HEK293T (cell line): ENCODE measurements around the gene BPIFA2.

ENCODE experiments used
- CTCF ChIA-PET: fragments of 350-600 bp; formaldehyde crosslinking; extraction: SDS; loops from one replicate; lab custom pipeline; 2021; ENCODE audit warnings: antibody characterized with exemption, inconsistent platforms; lab: Yijun Ruan, JAX
- POLR2A ChIA-PET: fragments of 350-600 bp; formaldehyde crosslinking; extraction: SDS; loops from one replicate; lab custom pipeline; 2020; ENCODE audit warnings: antibody characterized with exemption, inconsistent platforms; lab: Yijun Ruan, JAX
- DNase-seq: peaks from one replicate; pipeline ENCODE4 v3.0.0; 2012; ENCODE audit warnings: mixed read lengths; ENCODE audit errors: extremely low spot score
- ARNT ChIP-seq: fragments of 450-650 bp; IDR thresholded peaks from 2 replicates; pipeline ENCODE4 v1.6.1; 2017; ENCODE audit warnings: mild to moderate bottlenecking
- BHLHE40 ChIP-seq: fragments of 450-650 bp; IDR thresholded peaks from 2 replicates; pipeline ENCODE4 v1.6.1; 2016; ENCODE audit warnings: mild to moderate bottlenecking, moderate library complexity, borderline replicate concordance
- CTBP1 ChIP-seq: fragments of 450-650 bp; IDR thresholded peaks from 2 replicates; pipeline ENCODE4 v1.6.1; 2016; ENCODE audit warnings: borderline replicate concordance
- ELF4 ChIP-seq: fragments of 450-650 bp; IDR thresholded peaks from 2 replicates; pipeline ENCODE4 v1.6.1; 2017; ENCODE audit warnings: antibody characterized with exemption
- FOXA1 ChIP-seq: fragments of 450-650 bp; IDR thresholded peaks from 2 replicates; pipeline ENCODE4 v1.6.1; 2016; ENCODE audit warnings: mild to moderate bottlenecking
- FOXK2 ChIP-seq: fragments of 450-650 bp; IDR thresholded peaks from 2 replicates; pipeline ENCODE4 v1.6.1; 2016; ENCODE audit warnings: mild to moderate bottlenecking
- FOXM1 ChIP-seq: fragments of 450-650 bp; IDR thresholded peaks from 2 replicates; pipeline ENCODE4 v1.6.1; 2017; ENCODE audit warnings: mild to moderate bottlenecking, borderline replicate concordance
- HDGF ChIP-seq: fragments of 450-650 bp; IDR thresholded peaks from 2 replicates; pipeline ENCODE4 v1.6.1; 2017; ENCODE audit warnings: antibody characterized with exemption, borderline replicate concordance
- L3MBTL2 ChIP-seq: fragments of 450-650 bp; conservative IDR thresholded peaks from 2 replicates; pipeline ENCODE4 v1.6.1; 2016; ENCODE audit warnings: mild to moderate bottlenecking
- LEF1 ChIP-seq: fragments of 450-650 bp; IDR thresholded peaks from 2 replicates; pipeline ENCODE4 v1.6.1; 2017; ENCODE audit warnings: mild to moderate bottlenecking, borderline replicate concordance
- NFRKB ChIP-seq: fragments of 450-650 bp; IDR thresholded peaks from 2 replicates; pipeline ENCODE4 v1.6.1; 2016; ENCODE audit warnings: mild to moderate bottlenecking, moderate library complexity
- SP1 ChIP-seq: fragments of 450-650 bp; IDR thresholded peaks from 2 replicates; pipeline ENCODE4 v1.6.1; 2017
- SUZ12 ChIP-seq: fragments of 450-650 bp; IDR thresholded peaks from 2 replicates; pipeline ENCODE4 v1.6.1; 2016; ENCODE audit warnings: mild to moderate bottlenecking
- TARDBP ChIP-seq: fragments of 450-650 bp; IDR thresholded peaks from 2 replicates; pipeline ENCODE4 v1.6.1; 2016
- ZNF384 ChIP-seq: fragments of 450-650 bp; IDR thresholded peaks from 2 replicates; pipeline ENCODE4 v1.6.1; 2016
- TF ChIP-seq, protein P1 (sequence below): fragments of 450-650 bp; IDR thresholded peaks from 2 replicates; pipeline ENCODE4 v1.6.1; 2016

Gene BPIFA2

DNA sequence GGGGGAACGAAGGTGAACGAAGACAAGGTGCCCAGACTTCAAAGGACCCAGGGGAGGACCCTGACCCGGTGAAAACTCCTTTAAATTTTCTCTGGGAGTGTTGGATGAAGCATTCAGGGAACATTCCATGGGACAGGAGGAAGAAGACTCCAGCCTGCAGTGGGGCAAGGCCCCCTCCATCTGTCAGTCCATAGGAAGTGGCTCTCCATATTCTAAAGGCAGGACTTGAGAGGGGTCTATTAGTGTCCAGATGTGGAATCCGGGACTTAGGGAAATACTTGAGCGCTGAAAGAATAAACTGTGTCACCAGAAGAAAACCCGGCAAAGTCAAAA lies 3.2 kb upstream of the BPIFA2 start:
- TF ChIP-seq FOXM1 (no peak), BHLHE40 (no peak), L3MBTL2 (no peak), HDGF (no peak), ZNF384 (no peak), SUZ12 (no peak), FOXA1 (no peak), NFRKB (no peak)
- no peak for DNase-seq
- CTCF ChIA-PET = no interaction called here
- POLR2A ChIA-PET = no interaction called here

DNA sequence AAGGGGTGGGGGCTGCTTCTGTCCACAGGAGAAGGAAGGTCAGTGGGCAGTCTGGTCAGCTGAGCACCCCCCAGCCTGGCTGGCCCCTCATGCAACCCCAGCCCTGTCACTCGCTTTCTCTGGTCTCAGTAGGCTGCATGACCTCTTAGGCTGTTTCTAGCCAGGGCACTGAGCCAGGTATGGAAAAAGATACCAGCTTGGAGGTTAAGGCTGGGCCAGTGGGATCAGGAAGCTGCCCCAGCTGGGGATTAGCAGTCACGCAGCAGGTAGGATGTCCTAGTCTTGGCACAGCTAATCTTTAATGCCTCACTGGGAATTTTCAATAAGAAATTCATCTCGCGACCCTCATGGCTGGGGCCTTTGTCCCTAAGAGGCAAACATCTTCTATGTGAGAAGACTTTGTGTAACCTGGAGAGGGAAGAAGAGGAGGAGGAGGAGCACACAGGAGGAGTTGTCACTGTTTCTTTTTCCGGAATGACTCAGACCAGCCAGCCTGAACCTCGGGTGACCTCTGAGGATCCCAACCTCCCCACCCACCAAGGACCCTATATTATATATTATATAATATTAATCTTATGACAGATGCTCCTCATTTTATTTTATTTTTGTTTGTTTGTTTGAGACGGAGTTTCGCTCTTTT lies 2.4 kb upstream of the BPIFA2 start:
- no peak for TF ChIP-seq ZNF384
- TF ChIP-seq, protein P1, sequence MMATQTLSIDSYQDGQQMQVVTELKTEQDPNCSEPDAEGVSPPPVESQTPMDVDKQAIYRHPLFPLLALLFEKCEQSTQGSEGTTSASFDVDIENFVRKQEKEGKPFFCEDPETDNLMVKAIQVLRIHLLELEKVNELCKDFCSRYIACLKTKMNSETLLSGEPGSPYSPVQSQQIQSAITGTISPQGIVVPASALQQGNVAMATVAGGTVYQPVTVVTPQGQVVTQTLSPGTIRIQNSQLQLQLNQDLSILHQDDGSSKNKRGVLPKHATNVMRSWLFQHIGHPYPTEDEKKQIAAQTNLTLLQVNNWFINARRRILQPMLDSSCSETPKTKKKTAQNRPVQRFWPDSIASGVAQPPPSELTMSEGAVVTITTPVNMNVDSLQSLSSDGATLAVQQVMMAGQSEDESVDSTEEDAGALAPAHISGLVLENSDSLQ = no peak
- no peak for TF ChIP-seq SP1
- TF ChIP-seq HDGF = no peak
- no peak for TF ChIP-seq L3MBTL2
- TF ChIP-seq LEF1 = no peak
- TF ChIP-seq NFRKB = no peak
- TF ChIP-seq FOXA1 = no peak
- no peak for DNase-seq
- CTCF ChIA-PET = no interaction called here
- POLR2A ChIA-PET = no interaction called here

DNA sequence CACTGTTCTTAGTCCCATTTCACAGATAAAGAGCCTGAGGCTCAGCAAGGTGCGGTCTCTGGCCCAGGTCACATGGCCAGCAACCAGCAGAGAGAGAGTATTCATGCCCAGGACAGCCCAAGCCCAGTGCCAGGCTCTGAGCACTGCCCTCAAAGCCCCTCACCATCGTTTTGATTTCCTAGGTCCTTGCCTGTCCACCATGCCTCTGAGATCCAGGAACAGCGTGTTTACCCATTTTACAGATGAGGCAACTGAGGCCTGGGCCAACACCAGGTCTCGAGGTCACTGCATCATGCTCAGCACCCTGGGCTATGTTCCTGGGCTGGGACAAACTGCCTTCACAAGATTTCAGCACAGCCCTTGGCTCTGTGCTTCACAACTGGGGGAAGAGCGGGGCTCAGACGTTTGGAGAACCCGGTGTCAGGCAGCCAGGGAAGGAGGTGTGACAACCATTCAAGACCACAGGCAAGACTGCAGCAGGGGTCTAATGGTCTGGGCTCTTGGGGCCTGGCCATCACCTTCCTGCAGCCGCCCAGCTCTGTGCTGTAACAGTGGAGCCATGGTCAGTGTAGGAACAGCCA lies 1.3 kb upstream of the BPIFA2 start:
- CTCF ChIA-PET = no interaction called here
- no peak for DNase-seq

DNA sequence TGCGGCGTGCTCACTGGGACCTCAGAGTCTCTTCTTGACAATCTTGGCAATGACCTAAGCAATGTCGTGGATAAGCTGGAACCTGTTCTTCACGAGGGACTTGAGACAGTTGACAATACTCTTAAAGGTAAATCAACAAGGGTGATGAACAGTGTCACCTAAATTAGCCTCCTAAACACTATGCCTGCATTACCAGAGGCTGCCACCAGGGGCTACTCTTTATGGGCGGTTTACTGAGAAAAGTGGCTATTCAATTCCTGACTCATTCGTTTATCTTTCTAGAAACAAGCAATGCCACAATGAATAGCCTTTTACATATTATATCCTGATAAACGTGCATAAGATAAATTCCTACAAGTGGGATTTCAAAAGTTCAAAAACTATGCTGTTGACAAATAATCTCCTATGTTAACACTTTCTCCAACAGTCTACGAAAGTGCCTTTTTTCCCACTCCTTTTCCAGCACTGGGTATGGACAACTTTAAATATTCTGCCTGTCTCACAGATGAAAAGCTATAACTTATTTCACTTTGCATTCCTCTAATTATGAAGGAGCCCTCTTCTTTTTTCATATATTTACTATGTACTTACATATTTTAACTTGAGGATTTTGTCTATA lies 1.3 kb downstream of the BPIFA2 start:
- TF ChIP-seq FOXK2 (no peak), LEF1 (no peak), SP1 (no peak), ZNF384 (no peak), L3MBTL2 (no peak), NFRKB (no peak)
- ChIA-PET CTCF (no interaction called here), POLR2A (no interaction called here)
- DNase-seq = no peak

More for the DNA sequence above, 1.3 kb upstream of the BPIFA2 start:
- TF ChIP-seq NFRKB (no peak), CTBP1 (no peak), FOXM1 (no peak), ELF4 (no peak), HDGF (no peak), FOXK2 (no peak), SUZ12 (no peak), LEF1 (no peak), L3MBTL2 (no peak), ARNT (no peak), TARDBP (no peak), ZNF384 (no peak), FOXA1 (no peak), SP1 (no peak), BHLHE40 (no peak)
- TF ChIP-seq, protein P1 = no peak
- POLR2A ChIA-PET = no interaction called here

DNA sequence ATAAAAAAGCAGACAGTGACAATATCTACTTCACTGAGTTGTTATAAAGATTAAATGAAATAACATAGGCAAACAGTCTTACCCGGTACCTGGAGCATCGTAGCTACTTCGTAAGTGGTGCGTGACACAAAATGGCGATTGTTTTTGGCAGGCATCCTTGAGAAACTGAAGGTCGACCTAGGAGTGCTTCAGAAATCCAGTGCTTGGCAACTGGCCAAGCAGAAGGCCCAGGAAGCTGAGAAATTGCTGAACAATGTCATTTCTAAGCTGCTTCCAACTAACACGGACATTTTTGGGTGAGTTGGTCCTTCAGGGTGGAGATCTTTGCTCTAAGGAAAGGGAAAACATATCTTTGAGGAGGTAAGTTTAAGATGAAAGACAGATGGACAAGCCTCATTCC lies 4.8 kb downstream of the BPIFA2 start:
- DNase-seq = no peak
- ChIA-PET CTCF (no interaction called here), POLR2A (no interaction called here)
- TF ChIP-seq ARNT (no peak), L3MBTL2 (no peak), SUZ12 (no peak), BHLHE40 (no peak), FOXK2 (no peak)

DNA sequence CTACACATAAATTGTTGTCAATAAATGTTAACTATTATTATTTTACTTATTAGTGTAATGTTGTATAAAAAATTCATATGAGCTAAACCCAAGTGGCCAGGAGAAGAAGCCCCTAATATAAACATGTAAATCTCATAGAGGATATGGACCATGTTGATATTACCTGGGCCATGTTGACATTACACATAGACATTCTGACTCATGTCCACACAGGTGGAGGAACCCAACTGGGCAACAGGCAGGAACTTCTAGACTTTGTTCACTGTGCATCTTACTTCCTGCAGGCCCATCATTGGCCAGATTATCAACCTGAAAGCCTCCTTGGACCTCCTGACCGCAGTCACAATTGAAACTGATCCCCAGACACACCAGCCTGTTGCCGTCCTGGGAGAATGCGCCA lies 7.2 kb downstream of the BPIFA2 start:
- no peak for TF ChIP-seq FOXK2
- no peak for TF ChIP-seq BHLHE40
- TF ChIP-seq ARNT = no peak
- TF ChIP-seq TARDBP = no peak
- no peak for TF ChIP-seq NFRKB
- no peak for TF ChIP-seq FOXM1
- TF ChIP-seq ELF4 = no peak
- CTCF ChIA-PET = interaction anchor here (0.6 kb wide), 1 partner anchor 144 kb away, joined by 7 read pairs; no protein-coding TSS in a partner anchor
- POLR2A ChIA-PET = no interaction called here
- no peak for DNase-seq

DNA sequence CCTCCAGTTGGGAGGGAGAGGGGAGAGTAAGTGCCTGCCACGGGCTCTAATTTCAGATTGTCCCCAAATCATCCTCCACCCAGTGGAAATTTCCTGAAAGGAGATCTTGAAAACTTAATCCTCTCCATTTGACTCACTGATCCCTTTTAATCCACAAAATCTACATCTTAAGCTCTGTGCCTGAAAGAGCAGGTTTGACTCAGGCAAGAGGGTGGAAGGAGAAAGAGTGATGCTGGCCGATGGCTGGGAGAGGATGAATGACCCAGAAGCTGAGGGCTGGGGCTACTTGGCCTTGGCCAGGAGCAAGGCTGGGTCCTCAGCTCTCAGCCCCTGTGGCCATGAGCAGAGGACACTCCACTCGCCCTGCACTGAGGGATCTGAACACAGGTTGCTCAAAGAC lies 8.1 kb downstream of the BPIFA2 start:
- no peak for DNase-seq
- TF ChIP-seq LEF1 = no peak
- no peak for TF ChIP-seq FOXA1
- no peak for TF ChIP-seq NFRKB
- TF ChIP-seq, protein P1 = no peak
- CTCF ChIA-PET = no interaction called here
- POLR2A ChIA-PET = no interaction called here
